CD14-positive monocyte (primary cell): ENCODE results near the gene RBMS1. TPM values are rescaled to one million over a fixed set of nuclear protein-coding genes. Genes with fewer than 3 reads are reported as not detected.
A peak's percentile ranks its signal among the peaks of the same experiment; 100 is the strongest.

Source experiments
- DNase-seq, 3 donors: peaks; one replicate each; pipeline ENCODE4 v3.0.0-alpha.2; 2011 to 2022
- H2AFZ ChIP-seq: 2 replicates; pipeline ENCODE4 v1.6.0; 2012; ENCODE audit warnings: mild to moderate bottlenecking, low read depth, low read length, inconsistent platforms; ENCODE audit not compliant: insufficient read depth, poor library complexity, severe bottlenecking
- H3K27ac ChIP-seq, 2 donors: 1 replicate in 1 of 2; 2 replicates in 1 of 2; pipeline ENCODE4 v1.5.1; 2012 to 2013; ENCODE audit warnings: low read length in 2 of 2, control low read depth in 1 of 2, inconsistent platforms in 1 of 2, low read depth in 1 of 2, mild to moderate bottlenecking in 1 of 2
- H3K27me3 ChIP-seq, 2 donors: one replicate each; pipeline versions ENCODE4 v1.6.0 to v1.6.1; 2011 to 2013; ENCODE audit warnings: low read length in 2 of 2; ENCODE audit not compliant: control insufficient read depth in 2 of 2, insufficient read depth in 2 of 2
- H3K36me3 ChIP-seq, 2 donors: replicated peaks in 1 of 2; 1 replicate in 1 of 2; 2 replicates in 1 of 2; pipeline versions ENCODE4 v1.5.1 to v1.6.1; 2012 to 2013; ENCODE audit warnings: low read length in 2 of 2, control low read depth in 1 of 2, inconsistent platforms in 1 of 2, mild to moderate bottlenecking in 1 of 2; ENCODE audit not compliant: insufficient read depth in 2 of 2, control insufficient read depth in 1 of 2
- H3K4me1 ChIP-seq, 2 donors: 1 replicate in 1 of 2; 2 replicates in 1 of 2; pipeline versions ENCODE4 v1.5.1 to v1.6.1; 2012 to 2013; ENCODE audit warnings: low read length in 2 of 2, control low read depth in 1 of 2, inconsistent platforms in 1 of 2, mild to moderate bottlenecking in 1 of 2, moderate library complexity in 1 of 2; ENCODE audit not compliant: insufficient read depth in 2 of 2, control insufficient read depth in 1 of 2
- H3K4me2 ChIP-seq: replicated peaks from 2 replicates; pipeline ENCODE3; 2012; ENCODE audit warnings: low read length, moderate library complexity, mild to moderate bottlenecking; ENCODE audit not compliant: poor library complexity, severe bottlenecking; ENCODE audit errors: extremely low read depth
- H3K4me3 ChIP-seq, 3 experiments: fragments of 200-600 bp in 1 of 3; sonication (generic) in 1 of 3; replicated peaks in 1 of 3; 1 replicate in 2 of 3; 2 replicates in 1 of 3; pipeline ENCODE4 v1.5.1; 2011 to 2013; ENCODE audit warnings: low read length in 3 of 3, mild to moderate bottlenecking in 3 of 3, control low read depth in 2 of 3, low read depth in 2 of 3, inconsistent platforms in 1 of 3, moderate library complexity in 1 of 3
- H3K79me2 ChIP-seq: 2 replicates; pipeline ENCODE4 v1.6.0; 2012; ENCODE audit warnings: mild to moderate bottlenecking, control low read depth, inconsistent platforms, low read length, moderate library complexity; ENCODE audit not compliant: insufficient read depth
- H3K9ac ChIP-seq: 2 replicates; pipeline ENCODE4 v1.6.0; 2017; ENCODE audit warnings: low read length, mild to moderate bottlenecking; ENCODE audit not compliant: insufficient read depth, poor library complexity, severe bottlenecking
- H3K9me3 ChIP-seq, 2 donors: replicated peaks in 1 of 2; 1 replicate in 1 of 2; 2 replicates in 1 of 2; pipeline versions ENCODE4 v1.5.1 to v1.6.1; 2012 to 2013; ENCODE audit warnings: low read length in 2 of 2, control low read depth in 1 of 2; ENCODE audit not compliant: control insufficient read depth in 1 of 2, insufficient read depth in 1 of 2
- H4K20me1 ChIP-seq: 2 replicates; pipeline ENCODE4 v1.6.0; 2012; ENCODE audit warnings: mild to moderate bottlenecking, low read length, control low read depth, moderate library complexity; ENCODE audit not compliant: insufficient read depth
- H3K27ac Mint-ChIP-seq, 7 donors: one replicate each; pipeline ENCODE4 v1.8.0; 2020; ENCODE audit warnings: mild to moderate bottlenecking in 7 of 7, mixed read lengths in 7 of 7, moderate library complexity in 6 of 7, inconsistent platforms in 2 of 7
- H3K27me3 Mint-ChIP-seq, 3 donors: one replicate each; pipeline ENCODE4 v1.8.0; 2021 to 2022; ENCODE audit warnings: low read depth in 3 of 3, mild to moderate bottlenecking in 3 of 3, mixed read lengths in 3 of 3, moderate library complexity in 3 of 3, inconsistent platforms in 1 of 3
- H3K36me3 Mint-ChIP-seq, 2 donors: one replicate each; pipeline ENCODE4 v1.8.0; 2020; ENCODE audit warnings: mixed read lengths in 2 of 2, inconsistent platforms in 1 of 2, mild to moderate bottlenecking in 1 of 2
- H3K4me1 Mint-ChIP-seq: one replicate; pipeline ENCODE4 v1.8.0; 2020; ENCODE audit warnings: mild to moderate bottlenecking, mixed read lengths
- H3K4me3 Mint-ChIP-seq, 2 donors: one replicate each; pipeline ENCODE4 v1.8.0; 2020; ENCODE audit warnings: mild to moderate bottlenecking in 2 of 2, mixed read lengths in 2 of 2, moderate library complexity in 1 of 2
- H3K9me3 Mint-ChIP-seq, 7 donors: one replicate each; pipeline ENCODE4 v1.8.0; 2020 to 2022; ENCODE audit warnings: mixed read lengths in 7 of 7, mild to moderate bottlenecking in 6 of 7, moderate library complexity in 6 of 7, inconsistent platforms in 2 of 7
- CTCF ChIP-seq: fragments of 200-600 bp; IDR thresholded peaks from one replicate; pipeline ENCODE4 v1.8.0; 2022; ENCODE audit warnings: antibody characterized with exemption, mild to moderate bottlenecking
- WGBS: methylation state at CpG from one replicate; pipeline ENCODE4 v1.1.5; 2013; ENCODE audit warnings: missing lambda C conversion rate; ENCODE audit not compliant: insufficient coverage; 5-methylcytosine and 5-hydroxymethylcytosine counted together
- intact Hi-C, 2 donors: fragments of 100-400 bp; cut with micrococcal nuclease; formaldehyde crosslinking; loops; one replicate each; pipeline versions ENCODE4 v1.15.0 to v1.15.1; 2023
- polyA plus RNA-seq, 3 donors: library from polyadenylated mRNA; depleted of rRNA in 1 of 3; unstranded in 2 of 3; stranded (reverse) in 1 of 3; fragments of 300-500 nt in 2 of 3; fragments of >200 nt in 1 of 3; fragmentation: Illumina TruSeq in 2 of 3; gene quantifications; 1 replicate in 2 of 3; 2 replicates in 1 of 3; pipeline ENCODE4 v1.2.3, GENCODE V29; 2012 to 2021

Gene RBMS1
- polyA plus RNA-seq, 3 donors = 88.2 to 91.2 (median 89.4) TPM

- intact Hi-C loops = no loop called here
- TF ChIP-seq CTCF = no peak
- Mint-ChIP-seq H3K27me3 (no peaks in the 10 kb centered on the region), H3K4me1 (peaks cover 24% of the 10 kb centered on the region), H3K4me3 (no peak overlapping the region), H3K9me3 (peaks cover 0 to 1% (median 0%) of the 10 kb centered on the region in 7 donors), H3K36me3 (peaks cover 69 to 82% of the 10 kb centered on the region in 2 donors), H3K27ac (peak overlapping the region in 1 of 7 donors; percentile 33)
- Histone ChIP-seq H3K36me3 (peaks cover 72 to 87% of the 10 kb centered on the region in 2 donors), H4K20me1 (peaks cover 54% of the 10 kb centered on the region), H3K79me2 (no peaks in the 10 kb centered on the region), H3K4me3 (no peak overlapping the region), H3K9ac (no peak overlapping the region), H3K9me3 (no peaks in the 10 kb centered on the region), H3K27ac (no peak overlapping the region), H3K27me3 (no peaks in the 10 kb centered on the region), H3K4me2 (no peak overlapping the region), H3K4me1 (peaks cover 4 to 8% of the 10 kb centered on the region in 2 donors), H2AFZ (no peak overlapping the region)
- no peak for DNase-seq
- no CpG with 5 or more reads among the region's 1 CpG for WGBS
Observed at GRCh38 chr2:160298960-160299359, 194.6 kb downstream of the RBMS1 start.

DNA sequence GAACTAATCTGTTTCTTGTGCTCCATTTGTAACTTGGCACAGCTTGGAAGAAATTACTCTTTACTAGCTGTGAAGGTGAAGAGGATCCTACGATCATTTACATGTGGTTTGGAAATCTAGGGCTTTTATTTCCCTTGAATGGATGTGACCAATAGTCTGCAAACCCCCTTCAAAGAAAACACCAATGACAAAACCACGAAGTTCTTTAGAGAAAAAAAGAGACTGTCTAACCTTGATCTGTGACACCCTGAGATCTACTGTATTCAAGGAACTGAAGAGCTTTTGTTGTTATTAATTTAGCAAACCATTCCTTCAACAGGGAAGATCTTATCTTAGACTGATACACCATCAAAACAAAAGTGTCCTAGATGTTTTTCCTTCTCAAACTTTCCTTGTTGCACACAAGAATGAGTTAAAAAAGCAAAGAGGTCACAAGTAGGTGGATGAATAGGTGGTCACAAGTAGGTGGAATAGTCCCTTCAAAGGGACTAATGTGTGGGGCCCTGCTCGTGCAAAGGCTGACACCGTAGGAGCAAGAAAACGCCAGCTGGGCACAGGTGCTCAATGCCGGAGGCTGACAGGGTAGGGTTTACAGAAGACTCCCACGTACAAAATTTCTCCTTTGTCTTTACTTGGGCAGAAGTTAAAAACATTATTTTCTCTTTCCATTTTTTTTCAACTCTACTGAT, 197.9 kb downstream of the RBMS1 start:
- no peak for TF ChIP-seq CTCF
- peaks cover 64 to 88% of the 10 kb centered on the region in 2 donors for H3K36me3 ChIP-seq
- H3K4me3 Mint-ChIP-seq = no peak overlapping the region
- peaks cover 4 to 11% of the 10 kb centered on the region in 2 donors for H3K4me1 ChIP-seq
- H3K4me2 ChIP-seq = no peak overlapping the region
- intact Hi-C loops = no loop called here
- peak overlapping the region in 3 of 7 donors; percentile 16 to 21 (median 21) for H3K27ac Mint-ChIP-seq
- H3K4me1 Mint-ChIP-seq = peaks cover 30% of the 10 kb centered on the region
- H3K36me3 Mint-ChIP-seq = peaks cover 79 to 89% of the 10 kb centered on the region in 2 donors
- peak overlapping the region in 1 of 2 donors; percentile 54 for H3K27ac ChIP-seq
- peaks cover 31% of the 10 kb centered on the region for H4K20me1 ChIP-seq
- no peak overlapping the region for H3K9ac ChIP-seq
- H3K4me3 ChIP-seq = no peak overlapping the region
- 100% methylated on average over 2 of the region's 7 CpGs for WGBS
- H3K27me3 Mint-ChIP-seq = no peaks in the 10 kb centered on the region
- H2AFZ ChIP-seq = no peak overlapping the region
- H3K27me3 ChIP-seq = no peaks in the 10 kb centered on the region
- H3K79me2 ChIP-seq = no peaks in the 10 kb centered on the region
- H3K9me3 ChIP-seq = no peaks in the 10 kb centered on the region
- no peak for DNase-seq
- H3K9me3 Mint-ChIP-seq = peaks cover 0 to 1% (median 0%) of the 10 kb centered on the region in 7 donors
